Measurements from ENCODE around the gene SETD1A. TPM values are rescaled to one million over a fixed set of nuclear protein-coding genes. Genes with fewer than 3 reads are reported as not detected.

Gene SETD1A
- total and polyA plus RNA-seq, 2 of the 8 experiments (the other 6 are each of a cell fraction or from before 2014, with no cell fraction given) = 4.8 to 29.0 TPM

- H3K18ac ChIP-seq (ENCODE audit: extremely low read depth, low read length) = no peak overlapping the region
- H3K36me3 ChIP-seq (ENCODE audit: control insufficient read depth in 2 of 4, insufficient read depth in 4 of 4, low read length in 3 of 4) = no peaks in the 10 kb centered on the region
- H3K4me1 ChIP-seq (replicated peaks in 1 of 4; ENCODE audit: control insufficient read depth in 3 of 4, insufficient read depth in 4 of 4, low read length in 3 of 4) = no peaks in the 10 kb centered on the region
- no peaks in the 10 kb centered on the region for H3K23me2 ChIP-seq (ENCODE audit: low read depth, low read length)
- H2AFZ ChIP-seq (ENCODE audit: low read length) = no peak overlapping the region
- FAIRE-seq (no peak), DNase-seq (ENCODE audit: low read depth in 1 of 2, low spot score in 2 of 2) (no peak)
- H4K91ac ChIP-seq (replicated peaks; ENCODE audit: insufficient read length, low read length) = no peak overlapping the region
- no peak overlapping the region for H3K23ac ChIP-seq (ENCODE audit: insufficient read length)
- no peaks in the 10 kb centered on the region for H3K9me3 ChIP-seq (ENCODE audit: insufficient read depth in 2 of 2, low read depth in 1 of 2, low read length in 1 of 2)
- no peaks in the 10 kb centered on the region for H3K79me2 ChIP-seq (ENCODE audit: control insufficient read depth in 1 of 2, insufficient read depth in 2 of 2, low read length in 2 of 2)
- WGBS, 2 experiments (ENCODE audit: extremely low coverage in 1 of 2, insufficient coverage in 1 of 2, insufficient read length in 1 of 2, insufficient replicate concordance in 2 of 2, low coverage in 1 of 2, low lambda C conversion rate in 2 of 2, missing lambda C conversion rate in 1 of 2) = 73% methylated on average over 3 of the region's 3 CpGs; no CpG with 5 or more reads in 1 of the 2 experiments
- no peak overlapping the region for H2AK5ac ChIP-seq (ENCODE audit: low read depth, low read length)
- no peak overlapping the region for H4K8ac ChIP-seq (ENCODE audit: extremely low read depth, insufficient read depth, low read length)
- no peak overlapping the region for H3K4ac ChIP-seq (replicated peaks; ENCODE audit: insufficient read length, low read depth, low read length)
- no peak overlapping the region for H3K27ac ChIP-seq (ENCODE audit: low read depth, low read length)
- H3K4me3 ChIP-seq (ENCODE audit: extremely low read depth in 1 of 4, insufficient read depth in 2 of 4, low read depth in 3 of 4, low read length in 4 of 4) = no peak overlapping the region
- no peak overlapping the region for H2BK5ac ChIP-seq (ENCODE audit: low read depth, low read length)
- H2BK15ac ChIP-seq (ENCODE audit: low read length) = no peak overlapping the region
- CTCF ChIA-PET (ENCODE audit: partially characterized antibody) = no interaction called here
- no peak overlapping the region for H3K4me2 ChIP-seq (ENCODE audit: insufficient read depth in 1 of 2, low read depth in 2 of 2, low read length in 2 of 2)
- H4K5ac ChIP-seq (ENCODE audit: insufficient read length, low read depth, low read length) = no peak overlapping the region
- no peak overlapping the region for H3K9ac ChIP-seq (replicated peaks in 1 of 4; ENCODE audit: extremely low read depth in 1 of 4, low read depth in 3 of 4, low read length in 3 of 4)
- no peaks in the 10 kb centered on the region for H4K20me1 ChIP-seq (replicated peaks in 1 of 2; ENCODE audit: control insufficient read depth in 1 of 2, insufficient read depth in 2 of 2, low read length in 2 of 2)
- no peak overlapping the region for H2BK12ac ChIP-seq (ENCODE audit: low read depth, low read length)
- no peak overlapping the region for H2BK20ac ChIP-seq (ENCODE audit: low read length)
- TF ChIP-seq, protein P1, sequence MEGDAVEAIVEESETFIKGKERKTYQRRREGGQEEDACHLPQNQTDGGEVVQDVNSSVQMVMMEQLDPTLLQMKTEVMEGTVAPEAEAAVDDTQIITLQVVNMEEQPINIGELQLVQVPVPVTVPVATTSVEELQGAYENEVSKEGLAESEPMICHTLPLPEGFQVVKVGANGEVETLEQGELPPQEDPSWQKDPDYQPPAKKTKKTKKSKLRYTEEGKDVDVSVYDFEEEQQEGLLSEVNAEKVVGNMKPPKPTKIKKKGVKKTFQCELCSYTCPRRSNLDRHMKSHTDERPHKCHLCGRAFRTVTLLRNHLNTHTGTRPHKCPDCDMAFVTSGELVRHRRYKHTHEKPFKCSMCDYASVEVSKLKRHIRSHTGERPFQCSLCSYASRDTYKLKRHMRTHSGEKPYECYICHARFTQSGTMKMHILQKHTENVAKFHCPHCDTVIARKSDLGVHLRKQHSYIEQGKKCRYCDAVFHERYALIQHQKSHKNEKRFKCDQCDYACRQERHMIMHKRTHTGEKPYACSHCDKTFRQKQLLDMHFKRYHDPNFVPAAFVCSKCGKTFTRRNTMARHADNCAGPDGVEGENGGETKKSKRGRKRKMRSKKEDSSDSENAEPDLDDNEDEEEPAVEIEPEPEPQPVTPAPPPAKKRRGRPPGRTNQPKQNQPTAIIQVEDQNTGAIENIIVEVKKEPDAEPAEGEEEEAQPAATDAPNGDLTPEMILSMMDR (IDR thresholded peaks at IDR 0.05; ENCODE audit: control extremely low read depth in 1 of 3, insufficient read depth in 1 of 3, low read depth in 1 of 3, low read length in 3 of 3) = no peak
- POLR2A ChIA-PET (ENCODE audit: partially characterized antibody) = no interaction called here
- H3K14ac ChIP-seq (ENCODE audit: insufficient read length) = no peak overlapping the region
- H3K79me1 ChIP-seq (ENCODE audit: low read depth, low read length) = no peaks in the 10 kb centered on the region
- no peak overlapping the region for H2BK120ac ChIP-seq (replicated peaks; ENCODE audit: low read depth, low read length)
- H3K56ac ChIP-seq (replicated peaks; ENCODE audit: insufficient read length, low read depth, low read length) = no peak overlapping the region
- no peaks in the 10 kb centered on the region for H3K27me3 ChIP-seq (replicated peaks in 1 of 4; ENCODE audit: control insufficient read depth in 3 of 4, extremely low read depth in 1 of 4, insufficient read depth in 3 of 4, low read length in 3 of 4)
Observed at GRCh38 chr16:31020536-31020935, 63.0 kb downstream of the SETD1A start.

Data from H1 (cell line).